ENCODE measurements around the gene KCNQ1.

KCNQ1 gene

GRCh38 chr11:2554338-2555207 is 109.8 kb downstream of the KCNQ1 start:
- no peak for TF ChIP-seq CTCF (IDR thresholded peaks at IDR 0.05; ENCODE audit: insufficient read depth, missing control alignments)
- FAIRE-seq: no peak
- no peak for DNase-seq (ENCODE audit: insufficient read length, low spot score)

GRCh38 chr11:2555336-2555735 is 110.5 kb downstream of the KCNQ1 start:
- DNase-seq (ENCODE audit: insufficient read length, low spot score): no peak
- FAIRE-seq: no peak
- TF ChIP-seq CTCF (IDR thresholded peaks at IDR 0.05; ENCODE audit: insufficient read depth, missing control alignments): no peak

GRCh38 chr11:2555891-2556290 is 111.1 kb downstream of the KCNQ1 start:
- DNase-seq (ENCODE audit: insufficient read length, low spot score): no peak
- no peak for TF ChIP-seq CTCF (IDR thresholded peaks at IDR 0.05; ENCODE audit: insufficient read depth, missing control alignments)
- FAIRE-seq: no peak

GRCh38 chr11:2557381-2557780 is 112.6 kb downstream of the KCNQ1 start:
- TF ChIP-seq CTCF (IDR thresholded peaks at IDR 0.05; ENCODE audit: insufficient read depth, missing control alignments): no peak
- no peak for FAIRE-seq
- DNase-seq (ENCODE audit: insufficient read length, low spot score): no peak

GRCh38 chr11:2558397-2558796 is 113.6 kb downstream of the KCNQ1 start:
- DNase-seq (ENCODE audit: insufficient read length, low spot score) (no peak), FAIRE-seq (no peak)
- no peak for TF ChIP-seq CTCF (IDR thresholded peaks at IDR 0.05; ENCODE audit: insufficient read depth, missing control alignments)

GRCh38 chr11:2558861-2559526 is 114.2 kb downstream of the KCNQ1 start:
- FAIRE-seq (no peak), DNase-seq (ENCODE audit: insufficient read length, low spot score) (no peak)
- TF ChIP-seq CTCF (IDR thresholded peaks at IDR 0.05; ENCODE audit: insufficient read depth, missing control alignments): no peak
